HG03097 (cell line): Measurements from ENCODE around the gene RUBCNL.
"Not testable (repeated sequence)": the region's sequence is repeated elsewhere in the genome, so short reads cannot be mapped to it uniquely, and the experiment has no call there.

Source experiments
- ATAC-seq: cut with Tn5 transposase; IDR thresholded peaks from one replicate; pipeline ENCODE4 v1.9.1; 2021; ENCODE audit not compliant: unreplicated experiment, low FRiP score

RUBCNL gene

GRCh38 chr13:46377554-46377953 is 9.5 kb downstream of the RUBCNL start:
- ATAC-seq: no peak

DNA sequence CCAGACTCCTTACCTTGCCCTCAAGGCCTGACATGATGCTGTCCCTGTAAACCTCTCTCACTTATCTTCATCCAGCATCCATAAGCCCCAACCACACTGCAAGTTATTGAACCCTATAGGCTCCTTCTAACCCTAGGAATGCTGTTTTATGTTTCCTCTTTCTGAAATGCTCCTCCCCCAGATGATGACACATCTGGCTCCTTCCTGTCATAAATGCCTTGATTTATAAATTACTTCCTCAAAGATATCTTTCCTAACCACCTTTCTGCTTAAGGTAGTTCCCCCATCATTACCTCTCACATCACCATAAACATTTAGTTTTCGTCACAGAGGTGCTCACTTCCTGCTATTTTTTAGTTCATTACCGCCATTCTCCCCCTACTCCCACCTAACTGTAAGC is 12.3 kb downstream of the RUBCNL start:
- ATAC-seq: no peak

DNA sequence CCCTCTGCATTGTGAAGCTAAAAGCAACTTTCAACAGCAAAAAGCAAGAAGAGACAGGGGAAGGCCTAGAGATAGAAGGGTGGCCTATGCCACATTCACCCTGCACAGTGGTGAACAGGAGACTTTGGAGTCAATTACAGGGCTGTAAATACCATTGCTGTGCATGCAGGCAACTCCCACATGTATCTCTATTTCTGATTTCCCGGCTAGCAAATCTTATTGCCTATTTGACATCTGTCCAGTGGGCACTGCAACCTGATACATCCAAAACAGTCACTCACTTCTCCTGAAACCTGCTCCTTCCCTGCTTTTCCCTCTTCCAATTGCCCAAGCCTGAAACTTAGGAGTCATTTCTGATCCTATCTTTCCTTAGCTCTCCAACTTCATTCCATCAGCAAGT is 13.4 kb downstream of the RUBCNL start:
- ATAC-seq: no peak

- not testable (repeated sequence) for ATAC-seq
These were observed 14.1 kb downstream of the RUBCNL start for GRCh38 chr13:46372938-46373337.

GRCh38 chr13:46372071-46372470 is 15.0 kb downstream of the RUBCNL start:
- no peak for ATAC-seq

GRCh38 chr13:46369506-46370277 is 17.4 kb downstream of the RUBCNL start:
- ATAC-seq: peak; percentile 74

DNA sequence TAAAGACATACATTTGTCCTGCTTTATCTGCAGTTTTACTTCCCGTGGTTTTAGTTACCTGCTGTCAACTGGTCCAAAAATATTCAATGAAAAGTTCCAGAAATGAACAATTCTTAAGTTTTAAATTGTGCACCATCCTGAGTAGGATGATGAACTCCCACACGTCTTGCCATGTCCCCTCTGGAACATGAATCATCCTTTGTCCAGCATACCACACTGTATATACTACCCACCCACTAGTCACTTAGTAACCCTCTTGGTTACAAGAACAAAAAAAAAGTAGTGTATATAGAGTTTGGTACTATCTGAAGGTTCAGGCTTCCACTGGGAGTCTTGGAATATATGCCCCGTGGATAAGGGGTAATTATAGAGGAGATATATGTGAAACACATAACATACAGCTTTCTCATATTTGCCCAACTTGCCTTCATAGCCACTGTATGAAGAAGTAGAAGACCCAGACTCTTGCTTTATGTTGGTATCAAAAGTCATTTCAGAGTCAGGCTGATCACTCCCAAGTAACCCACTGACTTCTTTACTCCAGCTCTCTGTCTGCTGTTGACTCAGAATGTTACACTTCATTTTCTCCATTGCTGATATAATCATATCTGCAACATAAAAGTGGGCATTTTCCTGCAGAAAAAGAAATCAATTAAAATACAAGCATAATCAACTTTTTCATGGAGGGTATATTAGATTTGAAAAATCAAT is 19.3 kb downstream of the RUBCNL start:
- ATAC-seq: no peak

DNA sequence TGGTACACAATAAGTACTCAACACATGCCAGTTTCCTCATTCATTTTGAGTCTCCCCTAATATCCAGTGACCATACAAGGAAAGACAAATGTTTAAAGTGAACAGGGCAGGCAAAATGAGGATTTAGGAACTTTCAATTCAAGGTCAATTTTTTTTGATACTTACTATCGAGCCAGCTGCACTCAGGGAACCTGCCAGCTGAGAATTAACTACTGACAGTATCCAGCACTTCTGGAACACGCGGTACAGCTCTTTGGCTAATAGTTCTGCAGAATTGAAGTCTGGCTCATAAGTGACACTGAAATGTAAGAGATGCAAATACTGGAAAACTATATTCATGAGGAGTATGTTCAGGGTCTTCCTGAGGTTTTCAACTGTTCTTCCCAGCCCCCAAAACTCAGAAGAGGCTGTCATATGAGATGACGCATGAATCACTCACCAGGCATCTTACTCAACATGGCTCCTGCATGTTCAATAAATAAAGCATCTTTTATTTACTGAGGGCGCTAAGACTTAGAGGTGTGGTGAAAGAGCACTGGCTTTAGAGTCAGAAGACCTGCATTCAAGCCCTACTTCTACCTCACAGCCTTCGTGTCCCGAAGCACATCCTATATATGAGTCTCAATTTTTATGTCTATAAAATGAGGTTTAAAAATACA is 25.6 kb downstream of the RUBCNL start:
- ATAC-seq: no peak

DNA sequence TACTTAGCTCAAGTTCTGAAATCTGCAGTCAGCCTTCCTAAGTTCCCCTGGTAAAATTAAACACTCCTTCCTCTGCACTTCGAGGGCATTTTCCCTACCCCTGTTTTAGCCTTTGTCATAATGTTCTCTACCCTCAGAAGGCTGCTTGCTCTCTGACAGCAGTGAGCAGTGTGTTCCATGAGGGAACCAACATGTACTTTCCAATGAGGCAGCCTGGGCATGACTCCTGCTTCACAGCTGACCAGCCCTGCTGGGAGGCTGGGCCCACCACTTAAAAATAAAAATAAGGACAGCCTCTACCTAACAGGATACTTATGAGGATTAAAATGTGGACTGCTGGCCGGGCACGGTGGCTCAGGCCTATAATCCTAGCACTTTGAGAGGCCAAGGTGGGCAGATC is 26.4 kb downstream of the RUBCNL start:
- ATAC-seq: no peak

DNA sequence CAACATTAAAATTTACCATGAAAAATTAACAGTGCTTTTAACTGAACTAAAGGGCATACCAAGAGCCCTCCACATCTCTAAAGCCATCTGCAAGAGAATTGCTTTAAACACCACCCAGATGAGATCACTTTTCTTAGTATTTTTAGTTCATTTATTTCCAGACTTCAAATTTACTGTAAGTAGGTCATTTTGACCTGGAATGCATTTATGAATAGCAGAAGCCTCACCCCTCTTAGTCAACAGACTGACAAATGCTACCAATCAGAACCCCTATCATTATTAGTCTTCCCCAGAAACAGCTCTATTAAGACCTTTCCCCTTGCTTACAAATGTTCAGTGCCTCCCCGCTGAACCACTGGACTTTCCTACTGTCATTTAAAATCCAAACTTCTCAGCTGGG is 27.3 kb downstream of the RUBCNL start:
- no peak for ATAC-seq

DNA sequence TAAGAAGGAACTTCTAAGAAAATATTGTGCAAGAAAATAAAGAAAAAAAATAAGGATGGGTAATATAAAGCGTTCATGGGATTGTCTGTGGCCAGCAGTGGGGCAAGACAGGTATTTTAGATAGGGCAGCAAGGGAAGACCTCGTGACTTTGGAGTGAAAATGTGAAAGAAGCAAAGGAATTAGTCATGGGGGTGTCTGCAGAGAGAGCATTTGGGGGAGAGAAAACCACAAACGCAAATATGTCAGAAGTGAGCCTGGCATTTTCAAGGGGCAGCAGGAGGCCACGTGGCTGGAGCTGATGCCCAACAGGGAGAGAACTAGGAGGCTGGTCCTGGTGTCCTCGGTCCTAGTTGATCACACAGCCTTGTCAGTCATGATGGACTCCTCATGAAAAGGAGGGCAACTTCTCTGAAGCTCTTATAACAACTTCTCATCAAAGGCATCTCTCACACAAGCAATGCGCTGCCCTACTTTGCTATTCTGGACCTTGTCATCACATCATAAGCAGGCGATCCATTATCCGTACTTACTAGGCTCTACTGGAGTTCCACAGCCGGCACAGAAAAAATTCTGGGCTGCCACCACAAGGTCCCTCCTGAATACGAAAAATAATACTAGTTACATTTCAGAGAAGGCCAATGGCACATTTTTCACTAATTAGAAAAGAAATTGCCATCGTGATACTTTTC is 31.0 kb downstream of the RUBCNL start:
- no peak for ATAC-seq

GRCh38 chr13:46355088-46355468 is 32.0 kb downstream of the RUBCNL start:
- ATAC-seq: no peak

DNA sequence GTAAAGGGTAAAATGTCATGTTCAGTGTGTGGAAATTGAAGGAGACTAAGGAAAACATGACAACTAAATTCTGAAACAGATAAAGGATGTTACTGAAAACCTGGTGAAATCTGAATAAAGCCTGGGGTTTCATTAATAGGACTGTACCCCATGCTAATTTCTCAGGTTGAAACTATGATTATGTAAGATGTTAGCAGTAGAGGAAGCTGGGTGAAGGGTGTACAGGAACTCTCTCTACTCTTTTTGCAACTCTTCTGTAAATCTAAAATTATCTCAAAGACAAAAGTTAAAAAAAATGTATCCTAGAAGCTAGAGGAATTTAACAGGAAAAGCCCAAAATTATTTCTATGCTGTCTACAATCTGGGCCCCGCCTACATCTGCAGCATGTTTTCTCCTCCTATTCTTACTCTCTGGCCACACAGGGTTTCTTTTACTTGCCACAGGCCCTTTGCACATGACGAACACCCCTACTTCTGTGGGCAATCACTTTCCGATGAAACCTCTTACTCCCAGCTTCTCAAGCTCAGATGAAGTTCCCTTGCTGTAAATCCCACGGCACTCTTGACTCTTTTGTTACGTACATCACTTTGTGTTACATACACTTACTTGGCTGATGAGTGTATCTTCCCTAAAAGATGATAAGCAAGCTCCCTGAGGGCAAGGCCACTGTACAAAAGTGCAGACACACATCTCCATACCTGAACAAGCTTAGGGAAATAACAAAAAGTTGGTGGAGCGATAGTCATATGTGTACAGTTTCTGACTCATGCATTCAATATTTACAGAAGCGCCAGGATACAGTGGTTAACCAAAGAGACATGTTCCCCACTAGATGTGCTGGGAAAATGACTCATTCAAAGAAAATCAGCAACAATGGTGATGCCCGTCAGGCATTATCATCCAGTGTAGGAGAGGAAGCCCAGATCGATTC is 32.6 kb downstream of the RUBCNL start:
- no peak for ATAC-seq

GRCh38 chr13:46352805-46353204 is 34.2 kb downstream of the RUBCNL start:
- no peak for ATAC-seq

GRCh38 chr13:46350003-46350402 is 37.0 kb downstream of the RUBCNL start:
- no peak for ATAC-seq

GRCh38 chr13:46348961-46349360 is 38.1 kb downstream of the RUBCNL start:
- no peak for ATAC-seq

DNA sequence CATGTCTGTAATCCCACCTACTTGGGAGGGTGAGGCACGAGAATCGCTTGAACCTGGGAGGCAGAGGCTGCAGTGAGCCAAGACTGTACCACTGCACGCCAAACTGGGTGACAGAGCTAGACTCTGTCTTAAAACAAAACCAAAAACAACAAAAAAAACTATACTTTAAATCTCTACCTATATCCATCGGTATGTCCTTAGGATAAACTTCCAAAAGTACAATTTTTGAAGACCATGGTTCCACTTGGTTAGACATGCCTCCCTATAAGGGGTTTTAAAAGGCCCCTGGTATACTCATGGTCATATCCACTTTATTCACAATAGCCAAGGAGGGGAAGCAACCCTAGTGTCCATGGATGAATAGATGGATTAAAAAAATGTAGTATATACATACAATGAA is 39.8 kb downstream of the RUBCNL start:
- ATAC-seq: no peak

GRCh38 chr13:46345866-46346265 is 41.2 kb downstream of the RUBCNL start:
- no peak for ATAC-seq

DNA sequence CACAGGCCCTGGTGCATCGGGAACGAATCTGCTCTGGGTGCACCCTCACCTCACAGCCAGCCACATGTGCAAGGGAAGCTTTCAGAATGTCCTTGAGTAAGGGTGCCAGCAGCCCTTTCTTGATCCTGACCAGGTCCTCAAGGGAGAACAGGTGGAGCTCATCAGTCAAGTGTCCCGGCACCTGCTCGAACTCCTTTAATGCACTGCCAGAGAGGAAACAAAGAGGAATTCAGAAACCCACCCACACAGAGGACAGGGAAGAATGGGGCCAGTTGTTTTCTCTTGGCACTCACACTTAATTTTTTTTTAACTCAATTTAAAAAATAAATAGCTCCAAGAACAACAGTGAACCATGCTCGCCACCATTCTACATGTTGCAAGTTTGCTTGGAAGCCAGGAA is 41.7 kb downstream of the RUBCNL start:
- ATAC-seq: no peak
